ENCODE data around the gene ALOX5.
"Not testable (repeated sequence)": the region's sequence is repeated elsewhere in the genome, so short reads cannot be mapped to it uniquely, and the experiment has no call there.

The ALOX5 gene

GRCh38 chr10:45468079-45468478 is 94.1 kb downstream of the ALOX5 start:
- no peak for DNase-seq (ENCODE audit: low read depth)

GRCh38 chr10:45470098-45471012 is 96.3 kb downstream of the ALOX5 start:
- DNase-seq (ENCODE audit: low read depth), result no peak

- DNase-seq (ENCODE audit: low read depth), result no peak
These were observed 97.0 kb downstream of the ALOX5 start for GRCh38 chr10:45471059-45471458.

- no peak for DNase-seq (ENCODE audit: low read depth)
These were observed 97.7 kb downstream of the ALOX5 start for GRCh38 chr10:45471531-45472310.

GRCh38 chr10:45473126-45473525 is 99.1 kb downstream of the ALOX5 start:
- DNase-seq (ENCODE audit: low read depth), result no peak

- DNase-seq (ENCODE audit: low read depth), result no peak
These were observed 102.5 kb downstream of the ALOX5 start for GRCh38 chr10:45476559-45476958.

GRCh38 chr10:45480294-45480693 is 106.3 kb downstream of the ALOX5 start:
- DNase-seq (ENCODE audit: low read depth), result no peak

GRCh38 chr10:45481100-45481499 is 107.1 kb downstream of the ALOX5 start:
- DNase-seq (ENCODE audit: low read depth), result not testable (repeated sequence)

GRCh38 chr10:45483002-45483401 is 109.0 kb downstream of the ALOX5 start:
- no peak for DNase-seq (ENCODE audit: low read depth)

- DNase-seq (ENCODE audit: low read depth), result no peak
These were observed 113.7 kb downstream of the ALOX5 start for GRCh38 chr10:45487735-45488134.

- no peak for DNase-seq (ENCODE audit: low read depth)
These were observed 114.3 kb downstream of the ALOX5 start for GRCh38 chr10:45488365-45488764.

- DNase-seq (ENCODE audit: low read depth), result no peak
These were observed 116.3 kb downstream of the ALOX5 start for GRCh38 chr10:45490277-45490676.

- no peak for DNase-seq (ENCODE audit: low read depth)
These were observed 117.0 kb downstream of the ALOX5 start for GRCh38 chr10:45491061-45491460.
